ENCODE measurements around the gene B3GNT7. TPM values are rescaled to one million over a fixed set of nuclear protein-coding genes. Genes with fewer than 3 reads are reported as not detected.
A peak's percentile ranks its signal among the peaks of the same experiment; 100 is the strongest.

B3GNT7 gene
- total and polyA plus RNA-seq, 2 of the 8 experiments (the other 6 are each of a cell fraction or from before 2014, with no cell fraction given): 26.4 to 73.1 TPM

GRCh38 chr2:231450548-231450989 is 55.1 kb downstream of the B3GNT7 start:
- H3K36me3 ChIP-seq (ENCODE audit: control insufficient read depth in 2 of 4, insufficient read depth in 4 of 4, low read length in 3 of 4): peaks cover 12 to 31% (median 25%) of the 10 kb centered on the region in 4 experiments
- POLR2A ChIA-PET (ENCODE audit: partially characterized antibody): interaction anchor here (0.6 to 14.1 kb wide), 12 partner anchors 8 to 251 kb away, joined by 3 to 431 read pairs (median 4); partner anchors contain the start of gene NCL
- no peak overlapping the region for H2BK5ac ChIP-seq (ENCODE audit: low read depth, low read length)
- no peaks in the 10 kb centered on the region for H3K79me1 ChIP-seq (ENCODE audit: low read depth, low read length)
- H3K27ac ChIP-seq (ENCODE audit: low read depth, low read length): no peak overlapping the region
- no peak overlapping the region for H2BK15ac ChIP-seq (ENCODE audit: low read length)
- H3K27me3 ChIP-seq (replicated peaks in 1 of 4; ENCODE audit: control insufficient read depth in 3 of 4, extremely low read depth in 1 of 4, insufficient read depth in 3 of 4, low read length in 3 of 4): no peaks in the 10 kb centered on the region
- no peak overlapping the region for H3K4me3 ChIP-seq (ENCODE audit: extremely low read depth in 1 of 4, insufficient read depth in 2 of 4, low read depth in 3 of 4, low read length in 4 of 4)
- H3K4me2 ChIP-seq (ENCODE audit: insufficient read depth in 1 of 2, low read depth in 2 of 2, low read length in 2 of 2): no peak overlapping the region
- DNase-seq (ENCODE audit: low read depth in 1 of 2, low spot score in 2 of 2) (no peak), FAIRE-seq (no peak)
- no peak overlapping the region for H4K91ac ChIP-seq (replicated peaks; ENCODE audit: insufficient read length, low read length)
- H3K56ac ChIP-seq (replicated peaks; ENCODE audit: insufficient read length, low read depth, low read length): no peak overlapping the region
- H3K9me3 ChIP-seq (ENCODE audit: insufficient read depth in 2 of 2, low read depth in 1 of 2, low read length in 1 of 2): no peaks in the 10 kb centered on the region
- no peak overlapping the region for H3K18ac ChIP-seq (ENCODE audit: extremely low read depth, low read length)
- no peak overlapping the region for H3K4ac ChIP-seq (replicated peaks; ENCODE audit: insufficient read length, low read depth, low read length)
- H2AFZ ChIP-seq (ENCODE audit: low read length): no peak overlapping the region
- H3K23me2 ChIP-seq (ENCODE audit: low read depth, low read length): no peaks in the 10 kb centered on the region
- 97% methylated on average over 2 of the region's 4 CpGs; no CpG with 5 or more reads in 1 of the 2 experiments for WGBS, 2 experiments (ENCODE audit: extremely low coverage in 1 of 2, insufficient coverage in 1 of 2, insufficient read length in 1 of 2, insufficient replicate concordance in 2 of 2, low coverage in 1 of 2, low lambda C conversion rate in 2 of 2, missing lambda C conversion rate in 1 of 2)
- H4K8ac ChIP-seq (ENCODE audit: extremely low read depth, insufficient read depth, low read length): no peak overlapping the region
- H2BK12ac ChIP-seq (ENCODE audit: low read depth, low read length): no peak overlapping the region
- no peak overlapping the region for H2AK5ac ChIP-seq (ENCODE audit: low read depth, low read length)
- CTCF ChIA-PET (ENCODE audit: partially characterized antibody): interaction anchor here (0.6 to 9.9 kb wide), 6 partner anchors 11 to 223 kb away, joined by 3 to 122 read pairs (median 4); no protein-coding TSS in a partner anchor
- peaks cover 2 to 8% of the 10 kb centered on the region in 2 experiments for H4K20me1 ChIP-seq (replicated peaks in 1 of 2; ENCODE audit: control insufficient read depth in 1 of 2, insufficient read depth in 2 of 2, low read length in 2 of 2)
- H2BK120ac ChIP-seq (replicated peaks; ENCODE audit: low read depth, low read length): no peak overlapping the region
- H3K9ac ChIP-seq (replicated peaks in 1 of 4; ENCODE audit: extremely low read depth in 1 of 4, low read depth in 3 of 4, low read length in 3 of 4): no peak overlapping the region
- no peaks in the 10 kb centered on the region for H3K79me2 ChIP-seq (ENCODE audit: control insufficient read depth in 1 of 2, insufficient read depth in 2 of 2, low read length in 2 of 2)
- H2BK20ac ChIP-seq (ENCODE audit: low read length): no peak overlapping the region
- H4K5ac ChIP-seq (ENCODE audit: insufficient read length, low read depth, low read length): no peak overlapping the region
- H3K4me1 ChIP-seq (replicated peaks in 1 of 4; ENCODE audit: control insufficient read depth in 3 of 4, insufficient read depth in 4 of 4, low read length in 3 of 4): peaks cover 0 to 5% (median 2%) of the 10 kb centered on the region in 4 experiments; a peak in 3 of 7 replicates
- H3K23ac ChIP-seq (ENCODE audit: insufficient read length): no peak overlapping the region
- TF ChIP-seq POLR2A (IDR thresholded peaks at IDR 0.05; ENCODE audit: control extremely low read depth in 1 of 2, low read depth in 2 of 2, low read length in 2 of 2): peak in 1 of 2 experiments; percentile 34; a peak in 2 of 3 replicates
- peak; percentile 47; the same call in 1 of the 2 replicates for TF ChIP-seq POLR2AphosphoS5 (IDR thresholded peaks at IDR 0.05; ENCODE audit: low read depth, low read length)
- TF ChIP-seq MAX (IDR thresholded peaks at IDR 0.05): no peak
- TF ChIP-seq ASH2L (IDR thresholded peaks at IDR 0.05; ENCODE audit: low read length): no peak
- no peak overlapping the region for H3K14ac ChIP-seq (ENCODE audit: insufficient read length)
